ENCODE measurements around the gene ARHGEF38.
"Not testable (repeated sequence)": the region's sequence is repeated elsewhere in the genome, so short reads cannot be mapped to it uniquely, and the experiment has no call there.

Gene ARHGEF38

GRCh38 chr4:105661028-105661427, 108.6 kb downstream of the ARHGEF38 start:
- no peaks in the 10 kb centered on the region for H3K27me3 ChIP-seq (ENCODE audit: insufficient read depth, low read length)
- no peak overlapping the region for H3K9ac ChIP-seq (ENCODE audit: low read depth, low read length)
- no peak overlapping the region for H3K27ac ChIP-seq (ENCODE audit: low read length)
- H3K4me3 ChIP-seq (ENCODE audit: low read length) = no peak overlapping the region
- no peaks in the 10 kb centered on the region for H3K9me3 ChIP-seq (ENCODE audit: insufficient read depth, low read depth, low read length)
- no peaks in the 10 kb centered on the region for H3K36me3 ChIP-seq (ENCODE audit: insufficient read depth, low read depth, low read length)
- no peaks in the 10 kb centered on the region for H3K4me1 ChIP-seq (ENCODE audit: insufficient read depth, low read length)

- Histone ChIP-seq H3K4me1 (ENCODE audit: insufficient read depth, low read length) (no peaks in the 10 kb centered on the region), H3K9ac (ENCODE audit: low read depth, low read length) (no peak overlapping the region), H3K36me3 (ENCODE audit: insufficient read depth, low read depth, low read length) (no peaks in the 10 kb centered on the region), H3K27me3 (ENCODE audit: insufficient read depth, low read length) (no peaks in the 10 kb centered on the region), H3K27ac (ENCODE audit: low read length) (no peak overlapping the region), H3K9me3 (ENCODE audit: insufficient read depth, low read depth, low read length) (no peaks in the 10 kb centered on the region), H3K4me3 (ENCODE audit: low read length) (no peak overlapping the region)
Observed at GRCh38 chr4:105662935-105663675, 110.7 kb downstream of the ARHGEF38 start.

GRCh38 chr4:105666693-105667092, 114.3 kb downstream of the ARHGEF38 start:
- Histone ChIP-seq H3K4me3 (ENCODE audit: low read length) (no peak overlapping the region), H3K4me1 (ENCODE audit: insufficient read depth, low read length) (no peaks in the 10 kb centered on the region), H3K9me3 (ENCODE audit: insufficient read depth, low read depth, low read length) (no peaks in the 10 kb centered on the region), H3K27ac (ENCODE audit: low read length) (no peak overlapping the region), H3K36me3 (ENCODE audit: insufficient read depth, low read depth, low read length) (no peaks in the 10 kb centered on the region), H3K9ac (ENCODE audit: low read depth, low read length) (no peak overlapping the region), H3K27me3 (ENCODE audit: insufficient read depth, low read length) (no peaks in the 10 kb centered on the region)

- no peaks in the 10 kb centered on the region for H3K27me3 ChIP-seq (ENCODE audit: insufficient read depth, low read length)
- H3K4me1 ChIP-seq (ENCODE audit: insufficient read depth, low read length) = no peaks in the 10 kb centered on the region
- H3K9me3 ChIP-seq (ENCODE audit: insufficient read depth, low read depth, low read length) = no peaks in the 10 kb centered on the region
- H3K9ac ChIP-seq (ENCODE audit: low read depth, low read length) = no peak overlapping the region
- no peak overlapping the region for H3K27ac ChIP-seq (ENCODE audit: low read length)
- no peaks in the 10 kb centered on the region for H3K36me3 ChIP-seq (ENCODE audit: insufficient read depth, low read depth, low read length)
- H3K4me3 ChIP-seq (ENCODE audit: low read length) = no peak overlapping the region
Observed at GRCh38 chr4:105670684-105671083, 118.3 kb downstream of the ARHGEF38 start.

GRCh38 chr4:105671301-105671700, 118.9 kb downstream of the ARHGEF38 start:
- Histone ChIP-seq H3K9ac (ENCODE audit: low read depth, low read length) (no peak overlapping the region), H3K27ac (ENCODE audit: low read length) (no peak overlapping the region), H3K27me3 (ENCODE audit: insufficient read depth, low read length) (no peaks in the 10 kb centered on the region), H3K4me1 (ENCODE audit: insufficient read depth, low read length) (no peaks in the 10 kb centered on the region), H3K4me3 (ENCODE audit: low read length) (no peak overlapping the region), H3K9me3 (ENCODE audit: insufficient read depth, low read depth, low read length) (no peaks in the 10 kb centered on the region), H3K36me3 (ENCODE audit: insufficient read depth, low read depth, low read length) (no peaks in the 10 kb centered on the region)

- Histone ChIP-seq H3K4me1 (ENCODE audit: insufficient read depth, low read length) (no peaks in the 10 kb centered on the region), H3K27me3 (ENCODE audit: insufficient read depth, low read length) (no peaks in the 10 kb centered on the region), H3K27ac (ENCODE audit: low read length) (no peak overlapping the region), H3K9ac (ENCODE audit: low read depth, low read length) (no peak overlapping the region), H3K4me3 (ENCODE audit: low read length) (no peak overlapping the region), H3K9me3 (ENCODE audit: insufficient read depth, low read depth, low read length) (no peaks in the 10 kb centered on the region), H3K36me3 (ENCODE audit: insufficient read depth, low read depth, low read length) (no peaks in the 10 kb centered on the region)
Observed at GRCh38 chr4:105674011-105674410, 121.6 kb downstream of the ARHGEF38 start.

- Histone ChIP-seq H3K4me1 (ENCODE audit: insufficient read depth, low read length) (no peaks in the 10 kb centered on the region), H3K27ac (ENCODE audit: low read length) (no peak overlapping the region), H3K27me3 (ENCODE audit: insufficient read depth, low read length) (no peaks in the 10 kb centered on the region)
Observed at GRCh38 chr4:105677709-105678108, 125.3 kb downstream of the ARHGEF38 start.

GRCh38 chr4:105679186-105679585, 126.8 kb downstream of the ARHGEF38 start:
- Histone ChIP-seq H3K27ac (ENCODE audit: low read length) (no peak overlapping the region), H3K4me3 (ENCODE audit: low read length) (no peak overlapping the region), H3K4me1 (ENCODE audit: insufficient read depth, low read length) (no peaks in the 10 kb centered on the region), H3K9ac (ENCODE audit: low read depth, low read length) (no peak overlapping the region), H3K36me3 (ENCODE audit: insufficient read depth, low read depth, low read length) (peaks cover 14% of the 10 kb centered on the region), H3K27me3 (ENCODE audit: insufficient read depth, low read length) (no peaks in the 10 kb centered on the region), H3K9me3 (ENCODE audit: insufficient read depth, low read depth, low read length) (no peaks in the 10 kb centered on the region)

More at GRCh38 chr4:105677709-105678108, 125.3 kb downstream of the ARHGEF38 start:
- H3K9me3 ChIP-seq (ENCODE audit: insufficient read depth, low read depth, low read length) = no peaks in the 10 kb centered on the region
- H3K9ac ChIP-seq (ENCODE audit: low read depth, low read length) = no peak overlapping the region
- H3K36me3 ChIP-seq (ENCODE audit: insufficient read depth, low read depth, low read length) = peaks cover 10% of the 10 kb centered on the region
- no peak overlapping the region for H3K4me3 ChIP-seq (ENCODE audit: low read length)

- H3K27me3 ChIP-seq (ENCODE audit: insufficient read depth, low read length) = no peaks in the 10 kb centered on the region
- H3K36me3 ChIP-seq (ENCODE audit: insufficient read depth, low read depth, low read length) = peaks cover 21% of the 10 kb centered on the region
- no peak overlapping the region for H3K27ac ChIP-seq (ENCODE audit: low read length)
- H3K9ac ChIP-seq (ENCODE audit: low read depth, low read length) = no peak overlapping the region
- no peak overlapping the region for H3K4me3 ChIP-seq (ENCODE audit: low read length)
- no peaks in the 10 kb centered on the region for H3K4me1 ChIP-seq (ENCODE audit: insufficient read depth, low read length)
- no peaks in the 10 kb centered on the region for H3K9me3 ChIP-seq (ENCODE audit: insufficient read depth, low read depth, low read length)
Observed at GRCh38 chr4:105683038-105683437, 130.6 kb downstream of the ARHGEF38 start.

- peaks cover 33% of the 10 kb centered on the region for H3K36me3 ChIP-seq (ENCODE audit: insufficient read depth, low read depth, low read length)
- H3K4me3 ChIP-seq (ENCODE audit: low read length) = no peak overlapping the region
- H3K27me3 ChIP-seq (ENCODE audit: insufficient read depth, low read length) = no peaks in the 10 kb centered on the region
- no peak overlapping the region for H3K27ac ChIP-seq (ENCODE audit: low read length)
- no peaks in the 10 kb centered on the region for H3K4me1 ChIP-seq (ENCODE audit: insufficient read depth, low read length)
- H3K9me3 ChIP-seq (ENCODE audit: insufficient read depth, low read depth, low read length) = no peaks in the 10 kb centered on the region
- no peak overlapping the region for H3K9ac ChIP-seq (ENCODE audit: low read depth, low read length)
Observed at GRCh38 chr4:105686571-105686970, 134.2 kb downstream of the ARHGEF38 start.

- not testable (repeated sequence) for H3K27ac ChIP-seq (ENCODE audit: low read length)
Observed at GRCh38 chr4:105694812-105695211, 142.4 kb downstream of the ARHGEF38 start.

GRCh38 chr4:105695832-105696231, 143.4 kb downstream of the ARHGEF38 start:
- H3K4me3 ChIP-seq (ENCODE audit: low read length); H3K27ac ChIP-seq (ENCODE audit: low read length); H3K9ac ChIP-seq (ENCODE audit: low read depth, low read length); H3K27me3 ChIP-seq (ENCODE audit: insufficient read depth, low read length); H3K9me3 ChIP-seq (ENCODE audit: insufficient read depth, low read depth, low read length); H3K4me1 ChIP-seq (ENCODE audit: insufficient read depth, low read length): not testable (repeated sequence)
- H3K36me3 ChIP-seq (ENCODE audit: insufficient read depth, low read depth, low read length) = peaks cover 19% of the 10 kb centered on the region

More at GRCh38 chr4:105694812-105695211, 142.4 kb downstream of the ARHGEF38 start:
- not testable (repeated sequence) for H3K9ac ChIP-seq (ENCODE audit: low read depth, low read length); H3K27me3 ChIP-seq (ENCODE audit: insufficient read depth, low read length); H3K9me3 ChIP-seq (ENCODE audit: insufficient read depth, low read depth, low read length); H3K4me3 ChIP-seq (ENCODE audit: low read length); H3K4me1 ChIP-seq (ENCODE audit: insufficient read depth, low read length)
- peaks cover 21% of the 10 kb centered on the region for H3K36me3 ChIP-seq (ENCODE audit: insufficient read depth, low read depth, low read length)

Data from iPS-20b (cell line).